GM12878 (cell line): ENCODE measurements around the gene HPD. TPM values are rescaled to one million over a fixed set of nuclear protein-coding genes. Genes with fewer than 3 reads are reported as not detected.

Source experiments
- ATAC-seq: fragments of 200-7000 bp; cut with Tn5 transposase; 3 replicates; pipeline ENCODE4 v1.9.1; 2020; ENCODE audit warnings: mild to moderate bottlenecking, moderate library complexity
- BruUV-seq: library from RNA; stranded (reverse); fragments of 400-500 nt; replicated peaks from 2 replicates; lab custom pipeline; 2021; lab: Mats Ljungman, UMichigan
- CTCF ChIA-PET: fragments of 300-600 bp; sonication (Branson Sonifier 250); formaldehyde crosslinking; extraction: SDS; loops from one replicate; lab custom pipeline; 2021; ENCODE audit warnings: inconsistent platforms; lab: Yijun Ruan, JAX
- POLR2A ChIA-PET: fragments of 350-600 bp; formaldehyde crosslinking; extraction: SDS; loops from one replicate; lab custom pipeline; 2021; ENCODE audit warnings: inconsistent platforms; lab: Charles Lee
- RAD21 ChIA-PET: fragments of 300-600 bp; sonication (Branson Sonifier 250); formaldehyde crosslinking; loops from one replicate; lab custom pipeline; 2023; ENCODE audit warnings: antibody characterized with exemption; ENCODE audit not compliant: unreplicated experiment; lab: Charles Lee
- SMC1A ChIA-PET: fragments of 300-600 bp; sonication (Branson Sonifier 250); formaldehyde crosslinking; loops from one replicate; lab custom pipeline; 2023; ENCODE audit not compliant: unreplicated experiment, uncharacterized antibody; lab: Charles Lee
- DNase-seq: peaks from one replicate; pipeline ENCODE4 v3.0.0-alpha.2; 2011; ENCODE audit warnings: low read depth, low spot score
- FAIRE-seq: peaks from 3 replicates; lab custom pipeline; 2011; peaks lifted over from hg19 to GRCh38; lab: Jason Lieb, UNC
- H2AFZ ChIP-seq: 2 replicates; pipeline ENCODE4 v1.6.0; 2011; ENCODE audit warnings: low read depth, low read length, control low read depth; ENCODE audit not compliant: control insufficient read depth
- H3K27ac ChIP-seq: 2 replicates; pipeline ENCODE4 v1.5.1; 2011; ENCODE audit warnings: control low read depth; ENCODE audit not compliant: control insufficient read depth, insufficient read depth
- H3K27me3 ChIP-seq, 2 experiments: replicated peaks in 1 of 2; 2 replicates each; pipeline versions ENCODE4 v1.6.0 to v1.6.1; 2011; ENCODE audit warnings: low read length in 1 of 2; ENCODE audit not compliant: control insufficient read depth in 2 of 2, insufficient read depth in 2 of 2
- H3K36me3 ChIP-seq, 2 experiments: 2 replicates each; pipeline ENCODE4 v1.5.1; 2011; ENCODE audit warnings: low read length in 1 of 2; ENCODE audit not compliant: control insufficient read depth in 2 of 2, insufficient read depth in 2 of 2
- H3K4me1 ChIP-seq: 2 replicates; pipeline ENCODE4 v1.6.1; 2011; ENCODE audit warnings: mild to moderate bottlenecking, low read length, moderate library complexity, mixed read lengths; ENCODE audit not compliant: control insufficient read depth, insufficient read depth
- H3K4me2 ChIP-seq: 2 replicates; pipeline ENCODE4 v1.6.0; 2011; ENCODE audit warnings: control low read depth; ENCODE audit not compliant: control insufficient read depth, insufficient read depth
- H3K4me3 ChIP-seq: fragments of 200-600 bp; sonication (generic); 2 replicates; pipeline ENCODE4 v1.5.1; 2016
- H3K79me2 ChIP-seq: 2 replicates; pipeline ENCODE4 v1.6.0; 2011; ENCODE audit warnings: low read length; ENCODE audit not compliant: control insufficient read depth, insufficient read depth
- H3K9ac ChIP-seq: 2 replicates; pipeline ENCODE4 v1.8.0; 2011; ENCODE audit warnings: low read length, control low read depth, mixed read lengths; ENCODE audit not compliant: control insufficient read depth, insufficient read depth
- H3K9me3 ChIP-seq: replicated peaks from 3 replicates; pipeline ENCODE4 v1.5.1; 2011; ENCODE audit warnings: mild to moderate bottlenecking, low read length; ENCODE audit not compliant: control insufficient read depth, insufficient read depth
- H4K20me1 ChIP-seq: 2 replicates; pipeline ENCODE4 v1.6.0; 2011; ENCODE audit not compliant: control insufficient read depth, insufficient read depth
- ESRRA ChIP-seq: IDR thresholded peaks from 2 replicates; pipeline ENCODE4 v1.6.1; 2012; ENCODE audit warnings: mild to moderate bottlenecking, low read length, improper control_type of control experiment
- RAD51 ChIP-seq: fragments of 450-650 bp; IDR thresholded peaks from 2 replicates; pipeline ENCODE4 v1.6.1; 2016; ENCODE audit warnings: moderate library complexity, mild to moderate bottlenecking, inconsistent platforms
- ZNF384 ChIP-seq: IDR thresholded peaks from 2 replicates; pipeline ENCODE4 v1.6.1; 2012; ENCODE audit warnings: low read depth, mild to moderate bottlenecking, low read length, improper control_type of control experiment, borderline replicate concordance
- WGBS: methylation state at CpG from one replicate; pipeline ENCODE4 v1.1.6; 2016; ENCODE audit warnings: low lambda C conversion rate; ENCODE audit not compliant: insufficient replicate concordance, insufficient coverage; ENCODE audit errors: missing lambda C conversion rate; 5-methylcytosine and 5-hydroxymethylcytosine counted together
- in situ Hi-C: fragments of 300-500 bp; cut with MboI; formaldehyde crosslinking; loops from 9 replicates; pipeline ENCODE4 v1.14.3; 2018; ENCODE audit warnings: mixed read lengths
- intact Hi-C: fragments of 100-400 bp; cut with micrococcal nuclease; formaldehyde crosslinking; loops from one replicate; pipeline ENCODE4 v1.14.2; 2022; ENCODE audit not compliant: unreplicated experiment
- polyA plus RNA-seq, 11 experiments: library from polyadenylated mRNA; depleted of rRNA in 4 of 11; unstranded in 6 of 11; stranded (reverse) in 5 of 11; fragments of >200 nt; fragmentation: Nextera tagmentation in 4 of 11; fragmentation: Illumina TruSeq in 1 of 11; extraction: Ambion mirVana in 4 of 11; extraction: Trizol in 1 of 11; gene quantifications; 1 replicate in 1 of 11; 2 replicates in 10 of 11; pipeline versions ENCODE4 v1.2.1 to v1.2.3, GENCODE V29; 2011 to 2016; ENCODE audit warnings: inconsistent platforms in 2 of 11, missing spikeins in 2 of 11, low read depth in 1 of 11
- total RNA-seq, 4 experiments: library from RNA; depleted of rRNA in 3 of 4; stranded (reverse); fragments of >200 nt in 3 of 4; fragmentation: Illumina TruSeq in 1 of 4; extraction: Trizol in 1 of 4; gene quantifications; 2 replicates each; pipeline versions ENCODE4 v1.2.1 to v1.2.3, GENCODE V29; 2013 to 2021

The HPD gene
- total and polyA plus RNA-seq, 10 of the 15 experiments (the other 5 are each of a cell fraction or from before 2014, with no cell fraction given) = 0.04 to 0.69 (median 0.28) TPM; not detected in 7

DNA sequence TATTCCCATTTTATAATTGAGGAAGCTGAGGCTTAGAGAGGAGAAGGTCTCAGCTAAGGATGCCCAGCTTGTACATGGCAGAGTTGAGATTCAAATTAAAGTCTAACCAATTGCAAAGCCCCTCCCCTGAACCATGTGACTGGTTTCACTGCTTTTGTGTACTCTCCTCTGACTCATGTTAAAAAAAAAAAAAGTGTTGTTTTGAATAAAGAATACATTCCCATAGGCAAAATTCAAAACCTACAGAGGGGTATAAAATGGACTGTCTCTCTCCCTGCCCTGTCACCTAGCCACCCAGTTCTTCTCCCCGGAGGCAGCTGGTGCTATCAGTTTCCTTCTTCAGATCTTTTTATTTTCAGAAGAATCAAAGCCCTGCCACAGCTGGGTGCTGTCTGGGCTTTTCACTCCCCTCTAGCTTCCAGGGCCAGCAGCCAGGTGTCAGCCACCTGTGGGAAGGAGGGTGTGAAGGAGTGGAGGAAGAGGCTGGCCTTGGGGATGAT lies 35.4 kb upstream of the HPD start:
- intact Hi-C loops = no loop called here
- peaks cover 5% of the 10 kb centered on the region; the same call in 1 of the 2 replicates for H3K4me1 ChIP-seq
- ATAC-seq (peak; percentile 61), FAIRE-seq (no peak), DNase-seq (no peak)
- 0 out of 2 replicates have a peak, but pooled peaks have one; percentile 13 for TF ChIP-seq ZNF384
- TF ChIP-seq RAD51 = 0 out of 2 replicates have a peak, but pooled peaks have one; percentile 25
- no peak for TF ChIP-seq ESRRA
- H3K36me3 ChIP-seq = peaks cover 5 to 17% of the 10 kb centered on the region in 2 experiments
- 7% methylated on average over 1 of the region's 1 CpG for WGBS
- no peak overlapping the region for H3K4me2 ChIP-seq
- no TSS peak for BruUV-seq
- H3K79me2 ChIP-seq = peaks cover 19% of the 10 kb centered on the region
- RAD21 ChIA-PET = interaction anchor here (0.9 to 1.8 kb wide), 3 partner anchors 24 to 100 kb away, joined by 3 to 14 read pairs (median 4); partner anchors contain the start of gene RHOF
- H3K27me3 ChIP-seq = no peaks in the 10 kb centered on the region
- CTCF ChIA-PET = interaction anchor here (0.6 to 4.4 kb wide), 7 partner anchors 24 to 182 kb away, joined by 3 to 52 read pairs (median 4); partner anchors contain the start of genes CFAP251 and RHOF
- in situ Hi-C loops = no loop called here
- POLR2A ChIA-PET = interaction anchor here (0.9 kb wide), 1 partner anchor 100 kb away, joined by 3 read pairs; no protein-coding TSS in a partner anchor
- no peak overlapping the region; the same call in 1 of the 2 replicates for H3K9ac ChIP-seq
- SMC1A ChIA-PET = interaction anchor here (0.9 to 1.5 kb wide), 3 partner anchors 22 to 196 kb away, joined by 3 to 6 read pairs (median 5); no protein-coding TSS in a partner anchor
- H4K20me1 ChIP-seq = no peaks in the 10 kb centered on the region
- no peak overlapping the region for H2AFZ ChIP-seq
- H3K4me3 ChIP-seq = no peak overlapping the region
- no peak overlapping the region for H3K27ac ChIP-seq
- no peaks in the 10 kb centered on the region for H3K9me3 ChIP-seq
